AG09309 (cell line): ENCODE data around the gene CLMN.

Experiments used
- DNase-seq: peaks from one replicate; pipeline ENCODE4 v3.0.0-alpha.2; 2010; ENCODE audit warnings: low read depth
- H3K4me3 ChIP-seq: 2 replicates; pipeline ENCODE4 v1.5.1; 2011; ENCODE audit warnings: mild to moderate bottlenecking, low read depth, low read length, moderate library complexity; ENCODE audit not compliant: control insufficient read depth
- TF ChIP-seq, protein P1 (sequence below): IDR thresholded peaks from 2 replicates; pipeline ENCODE4 v1.5.1; 2011; ENCODE audit warnings: mild to moderate bottlenecking, low read depth, low read length, inconsistent platforms; ENCODE audit not compliant: insufficient read depth, control insufficient read depth; ENCODE audit errors: missing control alignments

Gene CLMN

GRCh38 chr14:95264271-95264973, 55.3 kb downstream of the CLMN start:
- TF ChIP-seq, protein P1, sequence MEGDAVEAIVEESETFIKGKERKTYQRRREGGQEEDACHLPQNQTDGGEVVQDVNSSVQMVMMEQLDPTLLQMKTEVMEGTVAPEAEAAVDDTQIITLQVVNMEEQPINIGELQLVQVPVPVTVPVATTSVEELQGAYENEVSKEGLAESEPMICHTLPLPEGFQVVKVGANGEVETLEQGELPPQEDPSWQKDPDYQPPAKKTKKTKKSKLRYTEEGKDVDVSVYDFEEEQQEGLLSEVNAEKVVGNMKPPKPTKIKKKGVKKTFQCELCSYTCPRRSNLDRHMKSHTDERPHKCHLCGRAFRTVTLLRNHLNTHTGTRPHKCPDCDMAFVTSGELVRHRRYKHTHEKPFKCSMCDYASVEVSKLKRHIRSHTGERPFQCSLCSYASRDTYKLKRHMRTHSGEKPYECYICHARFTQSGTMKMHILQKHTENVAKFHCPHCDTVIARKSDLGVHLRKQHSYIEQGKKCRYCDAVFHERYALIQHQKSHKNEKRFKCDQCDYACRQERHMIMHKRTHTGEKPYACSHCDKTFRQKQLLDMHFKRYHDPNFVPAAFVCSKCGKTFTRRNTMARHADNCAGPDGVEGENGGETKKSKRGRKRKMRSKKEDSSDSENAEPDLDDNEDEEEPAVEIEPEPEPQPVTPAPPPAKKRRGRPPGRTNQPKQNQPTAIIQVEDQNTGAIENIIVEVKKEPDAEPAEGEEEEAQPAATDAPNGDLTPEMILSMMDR: no peak
- DNase-seq: no peak
- no peak overlapping the region for H3K4me3 ChIP-seq

DNA sequence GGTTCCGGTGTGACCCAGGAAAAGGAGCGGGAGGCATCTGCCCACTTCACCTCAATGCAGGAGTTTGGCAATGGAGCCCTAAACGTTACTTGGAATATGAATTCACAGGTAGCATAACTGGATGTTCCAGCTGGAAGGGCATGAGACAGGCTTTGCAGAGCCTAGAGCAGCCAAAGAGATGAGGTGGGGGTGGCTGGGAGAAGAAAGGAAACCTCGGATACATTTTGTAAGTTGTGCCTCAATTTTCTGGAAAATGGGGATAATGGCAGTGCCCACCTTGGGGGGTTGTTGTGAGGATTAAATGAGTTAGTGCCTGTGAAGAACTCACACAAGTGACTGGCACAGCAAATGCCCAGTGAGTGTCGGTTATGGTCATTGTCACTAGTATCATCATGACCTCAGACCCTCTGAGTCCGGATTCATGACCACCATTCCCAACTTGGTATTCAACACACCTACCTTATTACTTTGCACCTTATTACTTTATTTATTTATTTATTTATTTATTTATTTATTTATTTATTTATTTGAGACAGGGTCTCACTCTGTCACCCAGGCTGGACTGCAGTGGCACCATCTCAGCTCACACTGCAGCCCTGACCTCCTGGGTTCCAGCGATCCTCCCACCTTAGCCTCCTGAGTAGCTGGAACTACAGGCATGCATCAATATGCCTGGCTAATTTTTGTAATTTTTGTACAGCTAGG, 56.0 kb downstream of the CLMN start:
- TF ChIP-seq, protein P1: no peak
- DNase-seq: no peak
- no peak overlapping the region for H3K4me3 ChIP-seq

- TF ChIP-seq, protein P1: no peak
- no peak overlapping the region for H3K4me3 ChIP-seq
- DNase-seq: no peak
These were observed 57.2 kb downstream of the CLMN start for GRCh38 chr14:95262511-95262891.

- DNase-seq: no peak
- H3K4me3 ChIP-seq: no peak overlapping the region
- TF ChIP-seq, protein P1: no peak
These were observed 57.8 kb downstream of the CLMN start for GRCh38 chr14:95261616-95262510.

DNA sequence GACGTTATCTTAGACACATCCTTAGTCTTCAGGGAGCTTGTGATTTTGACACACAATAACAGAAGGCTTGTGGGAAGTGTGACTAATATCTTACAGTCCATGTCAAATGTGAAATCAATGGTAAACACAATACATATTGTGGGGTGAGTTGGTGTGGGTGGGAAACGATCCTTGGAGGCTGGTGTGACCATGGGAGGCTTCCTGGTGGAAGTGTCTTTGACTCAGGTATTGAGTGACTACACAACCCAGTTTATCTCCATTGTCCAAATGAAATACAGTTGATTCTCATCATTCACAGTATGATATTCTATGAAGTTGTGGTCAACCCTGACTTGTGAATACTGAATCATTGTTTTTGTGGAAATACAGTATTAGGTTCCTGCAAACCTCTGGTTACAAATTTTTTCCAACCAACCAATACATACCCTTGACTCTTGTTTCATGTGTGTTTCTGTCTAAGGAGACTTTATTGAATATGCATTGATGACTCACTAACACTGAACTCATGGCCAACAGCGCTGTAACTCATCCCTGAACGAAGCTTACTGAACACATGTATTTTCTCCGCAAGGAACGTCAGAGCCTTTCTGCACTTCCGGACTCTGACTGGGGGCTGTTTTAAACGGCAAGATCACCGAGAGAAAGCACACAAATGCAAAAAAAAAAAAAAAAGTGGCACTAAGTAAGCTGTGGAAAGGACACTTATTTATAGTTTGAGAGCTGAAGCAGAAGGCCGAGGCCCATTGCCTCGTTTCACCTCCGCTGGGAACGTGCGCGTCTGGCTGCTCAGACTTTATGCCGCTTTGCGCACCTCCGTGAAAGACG, 59.0 kb downstream of the CLMN start:
- H3K4me3 ChIP-seq: no peak overlapping the region
- no peak for DNase-seq
- TF ChIP-seq, protein P1: no peak
